ENCODE measurements around the gene NUDT12. TPM values are rescaled to one million over a fixed set of nuclear protein-coding genes. Genes with fewer than 3 reads are reported as not detected.

Gene NUDT12
- total RNA-seq, 1 donor from 2014 or later = 8.5 TPM

DNA sequence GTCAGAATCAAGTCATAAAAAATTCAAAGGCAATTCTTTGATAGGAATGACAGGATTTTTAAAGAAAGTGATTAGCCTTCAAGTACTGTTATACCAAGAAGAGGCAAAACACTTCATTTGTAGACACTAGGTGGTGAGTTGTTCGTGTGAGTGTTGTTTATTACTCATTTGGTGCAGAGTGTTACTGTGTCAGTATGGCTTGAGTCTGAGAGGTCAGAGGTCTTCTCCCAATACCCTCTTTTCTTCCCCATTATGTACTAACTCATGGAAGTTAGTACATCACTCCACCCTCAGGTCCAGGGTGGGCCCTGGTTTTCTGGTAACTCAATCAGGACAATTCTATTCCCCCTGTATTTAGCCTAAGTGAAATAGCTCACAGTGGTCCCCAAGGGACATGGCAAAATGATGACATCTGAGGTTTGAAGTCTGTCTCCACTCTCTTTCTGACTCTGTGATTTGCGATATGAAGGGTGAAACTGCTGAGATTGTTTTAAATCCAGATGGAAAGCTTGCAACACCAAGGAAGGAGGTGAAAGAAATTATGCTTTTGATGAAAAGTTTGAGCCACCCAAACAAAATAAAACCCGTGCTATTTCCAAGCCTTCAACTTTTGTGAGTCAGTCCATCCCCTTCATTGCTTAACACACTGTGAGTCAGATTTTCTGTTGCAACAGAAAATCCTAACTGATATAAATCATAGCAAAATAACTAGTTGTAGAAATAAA, 56.8 kb downstream of the NUDT12 start:
- Mint-ChIP-seq H3K27ac (ENCODE audit: unreplicated experiment) (peak overlapping the region; percentile 65), H3K9me3 (ENCODE audit: unreplicated experiment) (peaks cover 23% of the 10 kb centered on the region), H3K4me3 (ENCODE audit: unreplicated experiment) (no peak overlapping the region), H3K4me1 (ENCODE audit: unreplicated experiment) (peaks cover 18% of the 10 kb centered on the region), H3K27me3 (ENCODE audit: unreplicated experiment) (no peaks in the 10 kb centered on the region), H3K36me3 (ENCODE audit: unreplicated experiment) (peaks cover 10% of the 10 kb centered on the region)
- no peak for DNase-seq (ENCODE audit: extremely low spot score, unreplicated experiment)
- TF ChIP-seq, protein P1, sequence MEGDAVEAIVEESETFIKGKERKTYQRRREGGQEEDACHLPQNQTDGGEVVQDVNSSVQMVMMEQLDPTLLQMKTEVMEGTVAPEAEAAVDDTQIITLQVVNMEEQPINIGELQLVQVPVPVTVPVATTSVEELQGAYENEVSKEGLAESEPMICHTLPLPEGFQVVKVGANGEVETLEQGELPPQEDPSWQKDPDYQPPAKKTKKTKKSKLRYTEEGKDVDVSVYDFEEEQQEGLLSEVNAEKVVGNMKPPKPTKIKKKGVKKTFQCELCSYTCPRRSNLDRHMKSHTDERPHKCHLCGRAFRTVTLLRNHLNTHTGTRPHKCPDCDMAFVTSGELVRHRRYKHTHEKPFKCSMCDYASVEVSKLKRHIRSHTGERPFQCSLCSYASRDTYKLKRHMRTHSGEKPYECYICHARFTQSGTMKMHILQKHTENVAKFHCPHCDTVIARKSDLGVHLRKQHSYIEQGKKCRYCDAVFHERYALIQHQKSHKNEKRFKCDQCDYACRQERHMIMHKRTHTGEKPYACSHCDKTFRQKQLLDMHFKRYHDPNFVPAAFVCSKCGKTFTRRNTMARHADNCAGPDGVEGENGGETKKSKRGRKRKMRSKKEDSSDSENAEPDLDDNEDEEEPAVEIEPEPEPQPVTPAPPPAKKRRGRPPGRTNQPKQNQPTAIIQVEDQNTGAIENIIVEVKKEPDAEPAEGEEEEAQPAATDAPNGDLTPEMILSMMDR (IDR thresholded peaks at IDR 0.05) = no peak

DNA sequence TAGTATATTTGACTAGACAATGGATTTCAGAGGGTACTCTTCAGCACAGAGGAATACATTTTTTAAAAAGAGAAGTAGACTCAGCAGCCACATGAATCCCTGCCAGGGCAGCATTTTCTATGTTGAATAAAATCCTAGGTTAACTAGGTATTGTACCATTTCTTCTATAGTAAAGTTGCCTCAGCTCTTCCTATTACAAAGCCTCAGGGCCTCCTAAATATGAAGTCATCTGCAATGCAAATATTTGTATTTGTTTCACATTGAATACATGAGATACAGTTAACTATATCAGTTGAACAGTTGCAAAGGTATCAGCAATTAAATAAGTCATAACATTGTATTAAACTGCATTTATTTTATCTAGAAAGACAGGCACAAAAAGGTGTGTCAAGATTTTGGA, 59.5 kb downstream of the NUDT12 start:
- Mint-ChIP-seq H3K4me1 (ENCODE audit: unreplicated experiment) (peaks cover 29% of the 10 kb centered on the region), H3K27me3 (ENCODE audit: unreplicated experiment) (no peaks in the 10 kb centered on the region), H3K9me3 (ENCODE audit: unreplicated experiment) (peaks cover 23% of the 10 kb centered on the region), H3K4me3 (ENCODE audit: unreplicated experiment) (no peak overlapping the region), H3K36me3 (ENCODE audit: unreplicated experiment) (peaks cover 10% of the 10 kb centered on the region), H3K27ac (ENCODE audit: unreplicated experiment) (no peak overlapping the region)
- TF ChIP-seq, protein P1 (IDR thresholded peaks at IDR 0.05) = no peak
- DNase-seq (ENCODE audit: extremely low spot score, unreplicated experiment) = no peak

DNA sequence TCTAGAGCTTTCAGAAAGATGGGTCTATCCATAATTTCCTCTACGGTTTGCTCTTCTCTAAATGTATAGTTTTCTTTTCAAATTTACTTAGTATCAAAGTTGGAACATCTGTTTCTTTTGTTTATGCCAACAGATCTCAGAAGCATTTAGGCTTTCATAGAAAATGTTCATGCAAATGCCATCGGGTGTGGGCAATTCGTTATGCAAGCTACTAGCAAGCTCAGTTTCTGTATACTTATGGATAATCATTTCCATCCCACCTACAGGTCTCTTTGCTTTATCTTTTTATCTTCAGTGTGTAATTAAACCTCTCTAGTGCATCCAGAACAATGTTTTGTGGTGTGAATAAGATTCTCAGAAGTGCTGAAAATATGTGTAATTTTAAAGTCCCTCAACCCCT, 59.9 kb downstream of the NUDT12 start:
- no peak overlapping the region for H3K27ac Mint-ChIP-seq (ENCODE audit: unreplicated experiment)
- peaks cover 33% of the 10 kb centered on the region for H3K4me1 Mint-ChIP-seq (ENCODE audit: unreplicated experiment)
- H3K9me3 Mint-ChIP-seq (ENCODE audit: unreplicated experiment) = peaks cover 22% of the 10 kb centered on the region
- DNase-seq (ENCODE audit: extremely low spot score, unreplicated experiment) = no peak
- peaks cover 10% of the 10 kb centered on the region for H3K36me3 Mint-ChIP-seq (ENCODE audit: unreplicated experiment)
- no peak overlapping the region for H3K4me3 Mint-ChIP-seq (ENCODE audit: unreplicated experiment)
- TF ChIP-seq, protein P1 (IDR thresholded peaks at IDR 0.05) = no peak
- H3K27me3 Mint-ChIP-seq (ENCODE audit: unreplicated experiment) = no peaks in the 10 kb centered on the region

Data from osteocyte (in vitro differentiated cells).